ENCODE data around the gene NFE2L1. TPM values are rescaled to one million over a fixed set of nuclear protein-coding genes. Genes with fewer than 3 reads are reported as not detected.

NFE2L1 gene
- total RNA-seq, 1 experiment from 2014 or later: 149 TPM

DNA sequence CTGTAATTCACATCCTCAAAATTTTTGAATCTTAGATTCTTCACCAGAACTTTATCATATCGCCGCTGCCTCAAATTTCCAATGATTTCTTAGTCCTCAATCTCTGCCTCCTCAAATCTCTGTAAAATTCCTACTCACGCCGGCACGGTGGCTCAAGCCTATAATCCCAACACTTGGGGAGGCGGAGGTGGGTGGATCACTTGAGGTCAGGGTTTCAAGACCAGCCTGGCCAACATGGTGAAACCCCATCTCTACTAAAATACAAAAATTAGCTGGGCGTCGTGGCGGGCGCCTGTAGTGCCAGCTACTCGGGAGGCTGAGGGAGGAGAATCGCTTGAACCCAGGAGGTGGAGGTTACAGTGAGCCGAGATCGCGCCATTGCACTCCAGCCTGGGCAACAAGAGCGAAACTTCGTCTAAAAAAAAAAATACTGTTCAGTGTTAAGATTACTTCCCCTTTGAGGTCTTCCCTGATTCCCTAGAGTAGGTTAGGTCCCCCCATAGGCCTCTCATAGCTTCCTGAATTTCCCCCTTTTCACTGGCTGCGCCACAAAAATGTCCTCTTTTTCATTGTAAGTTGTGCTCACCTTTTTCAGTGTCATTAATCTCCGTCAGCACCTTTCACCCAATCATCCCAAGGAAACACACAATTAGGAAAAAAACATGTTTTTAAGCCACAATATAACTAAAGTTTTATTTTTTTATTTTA, 54.0 kb downstream of the NFE2L1 start:
- DNase-seq (ENCODE audit: low spot score): no peak
- POLR2A ChIA-PET (ENCODE audit: low non-redundant PET): no interaction called here
- intact Hi-C loops (cut with micrococcal nuclease; ENCODE audit: unreplicated experiment): no loop called here
- no peaks in the 10 kb centered on the region for H3K9me3 ChIP-seq (ENCODE audit: low read depth, low read length, poor library complexity, severe bottlenecking)
- TF ChIP-seq EZH2 (IDR thresholded peaks at IDR 0.05; ENCODE audit: borderline replicate concordance, low read depth, low read length, poor library complexity, severe bottlenecking): no peak
- TF ChIP-seq, protein P1, sequence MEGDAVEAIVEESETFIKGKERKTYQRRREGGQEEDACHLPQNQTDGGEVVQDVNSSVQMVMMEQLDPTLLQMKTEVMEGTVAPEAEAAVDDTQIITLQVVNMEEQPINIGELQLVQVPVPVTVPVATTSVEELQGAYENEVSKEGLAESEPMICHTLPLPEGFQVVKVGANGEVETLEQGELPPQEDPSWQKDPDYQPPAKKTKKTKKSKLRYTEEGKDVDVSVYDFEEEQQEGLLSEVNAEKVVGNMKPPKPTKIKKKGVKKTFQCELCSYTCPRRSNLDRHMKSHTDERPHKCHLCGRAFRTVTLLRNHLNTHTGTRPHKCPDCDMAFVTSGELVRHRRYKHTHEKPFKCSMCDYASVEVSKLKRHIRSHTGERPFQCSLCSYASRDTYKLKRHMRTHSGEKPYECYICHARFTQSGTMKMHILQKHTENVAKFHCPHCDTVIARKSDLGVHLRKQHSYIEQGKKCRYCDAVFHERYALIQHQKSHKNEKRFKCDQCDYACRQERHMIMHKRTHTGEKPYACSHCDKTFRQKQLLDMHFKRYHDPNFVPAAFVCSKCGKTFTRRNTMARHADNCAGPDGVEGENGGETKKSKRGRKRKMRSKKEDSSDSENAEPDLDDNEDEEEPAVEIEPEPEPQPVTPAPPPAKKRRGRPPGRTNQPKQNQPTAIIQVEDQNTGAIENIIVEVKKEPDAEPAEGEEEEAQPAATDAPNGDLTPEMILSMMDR (conservative IDR thresholded peaks at IDR 0.05; ENCODE audit: low read depth, low read length): no peak
- H3K4me1 ChIP-seq (ENCODE audit: insufficient read depth, low read length, poor library complexity, severe bottlenecking): peaks cover 6% of the 10 kb centered on the region
- CTCF ChIA-PET: no interaction called here
- H3K27me3 ChIP-seq (replicated peaks; ENCODE audit: insufficient read depth, low read depth, low read length, poor library complexity): no peaks in the 10 kb centered on the region
- no peaks in the 10 kb centered on the region for H3K36me3 ChIP-seq (ENCODE audit: insufficient read depth, low read length, poor library complexity, severe bottlenecking)
- no peak overlapping the region for H3K4me3 ChIP-seq (ENCODE audit: low read depth, low read length, poor library complexity, severe bottlenecking)
- no peak overlapping the region for H3K27ac ChIP-seq (ENCODE audit: low read depth, low read length, poor library complexity, severe bottlenecking)
- TSS peak; percentile 31 for BruUV-seq (replicated peaks)

- no TSS peak for BruUV-seq (replicated peaks)
- CTCF ChIA-PET: no interaction called here
- intact Hi-C loops (cut with micrococcal nuclease; ENCODE audit: unreplicated experiment): no loop called here
Measured at GRCh38 chr17:48102798-48103715, 54.9 kb downstream of the NFE2L1 start.

GRCh38 chr17:48104440-48104839, 56.3 kb downstream of the NFE2L1 start:
- H3K4me3 ChIP-seq (ENCODE audit: low read depth, low read length, poor library complexity, severe bottlenecking): no peak overlapping the region
- H3K9me3 ChIP-seq (ENCODE audit: low read depth, low read length, poor library complexity, severe bottlenecking): no peaks in the 10 kb centered on the region
- H3K36me3 ChIP-seq (ENCODE audit: insufficient read depth, low read length, poor library complexity, severe bottlenecking): no peaks in the 10 kb centered on the region
- peaks cover 13% of the 10 kb centered on the region for H3K4me1 ChIP-seq (ENCODE audit: insufficient read depth, low read length, poor library complexity, severe bottlenecking)
- no peaks in the 10 kb centered on the region for H3K27me3 ChIP-seq (replicated peaks; ENCODE audit: insufficient read depth, low read depth, low read length, poor library complexity)
- intact Hi-C loops (cut with micrococcal nuclease; ENCODE audit: unreplicated experiment): no loop called here
- H3K27ac ChIP-seq (ENCODE audit: low read depth, low read length, poor library complexity, severe bottlenecking): no peak overlapping the region
- DNase-seq (ENCODE audit: low spot score): no peak
- POLR2A ChIA-PET (ENCODE audit: low non-redundant PET): no interaction called here
- CTCF ChIA-PET: no interaction called here
- no TSS peak for BruUV-seq (replicated peaks)
- TF ChIP-seq, protein P1 (conservative IDR thresholded peaks at IDR 0.05; ENCODE audit: low read depth, low read length): no peak
- TF ChIP-seq EZH2 (IDR thresholded peaks at IDR 0.05; ENCODE audit: borderline replicate concordance, low read depth, low read length, poor library complexity, severe bottlenecking): no peak

More at GRCh38 chr17:48102798-48103715, 54.9 kb downstream of the NFE2L1 start:
- no peak overlapping the region for H3K4me3 ChIP-seq (ENCODE audit: low read depth, low read length, poor library complexity, severe bottlenecking)
- no peak for DNase-seq (ENCODE audit: low spot score)
- peaks cover 6% of the 10 kb centered on the region for H3K4me1 ChIP-seq (ENCODE audit: insufficient read depth, low read length, poor library complexity, severe bottlenecking)
- POLR2A ChIA-PET (ENCODE audit: low non-redundant PET): no interaction called here
- H3K9me3 ChIP-seq (ENCODE audit: low read depth, low read length, poor library complexity, severe bottlenecking): no peaks in the 10 kb centered on the region
- no peak for TF ChIP-seq EZH2 (IDR thresholded peaks at IDR 0.05; ENCODE audit: borderline replicate concordance, low read depth, low read length, poor library complexity, severe bottlenecking)
- TF ChIP-seq, protein P1 (conservative IDR thresholded peaks at IDR 0.05; ENCODE audit: low read depth, low read length): no peak
- H3K27ac ChIP-seq (ENCODE audit: low read depth, low read length, poor library complexity, severe bottlenecking): no peak overlapping the region
- no peaks in the 10 kb centered on the region for H3K27me3 ChIP-seq (replicated peaks; ENCODE audit: insufficient read depth, low read depth, low read length, poor library complexity)
- no peaks in the 10 kb centered on the region for H3K36me3 ChIP-seq (ENCODE audit: insufficient read depth, low read length, poor library complexity, severe bottlenecking)
